Right ventricle myocardium inferior (tissue), 1 donor: ENCODE data around the gene DNAJB13. TPM values are rescaled to one million over a fixed set of nuclear protein-coding genes. Genes with fewer than 3 reads are reported as not detected.
A peak's percentile ranks its signal among the peaks of the same experiment; 100 is the strongest.

Experiments used
- ATAC-seq: fragments of 200-7000 bp; cut with Tn5 transposase; one replicate; pipeline ENCODE4 v1.9.1; 2020; ENCODE audit warnings: mild to moderate bottlenecking, moderate library complexity
- DNase-seq: peaks from one replicate; pipeline ENCODE4 v3.0.0; 2021; ENCODE audit errors: missing footprints
- intact Hi-C: fragments of 100-400 bp; cut with DNase I; formaldehyde crosslinking; loops from one replicate; pipeline ENCODE4 v1.11.0; 2022
- total RNA-seq: library from RNA; stranded (reverse); fragmentation: NEBNext Ultra II Directional; extraction: Animal tissue kit (Norgen Biotek cat#: 25700); gene quantifications from one replicate; pipeline ENCODE4 v1.2.1, GENCODE V29; 2021
- donor health status: DM: no; HTN: yes; CAD: no; lungs with severe emphysema.

The DNAJB13 gene
- total RNA-seq, 1 donor from 2014 or later = not detected

- intact Hi-C loops = no loop called here
- ATAC-seq (peak; percentile 68), DNase-seq (no peak)
Measured at GRCh38 chr11:74008373-74009229, 57.8 kb downstream of the DNAJB13 start, which contains the start of gene UCP3. Gene UCP3 (minus strand): TSS chr11:74009085. CDS start chr11:74007042, 2,043 bp downstream.

GRCh38 chr11:74009230-74009547, 58.4 kb downstream of the DNAJB13 start:
- intact Hi-C loops = no loop called here
- no peak for ATAC-seq
- DNase-seq = no peak

- intact Hi-C loops = no loop called here
- DNase-seq = no peak
- ATAC-seq = no peak
Measured at GRCh38 chr11:74009675-74010305, 59.0 kb downstream of the DNAJB13 start.

- ATAC-seq = no peak
- intact Hi-C loops = no loop called here
- DNase-seq = no peak
Measured at GRCh38 chr11:74010306-74011300, 59.8 kb downstream of the DNAJB13 start.

GRCh38 chr11:74011360-74012073, 60.7 kb downstream of the DNAJB13 start:
- ATAC-seq (peak; percentile 30), DNase-seq (no peak)
- intact Hi-C loops = no loop called here

- no peak for DNase-seq
- ATAC-seq = no peak
- intact Hi-C loops = no loop called here
Measured at GRCh38 chr11:74012074-74012809, 61.4 kb downstream of the DNAJB13 start.

- DNase-seq (no peak), ATAC-seq (no peak)
- intact Hi-C loops = no loop called here
Measured at GRCh38 chr11:74013141-74013540, 62.3 kb downstream of the DNAJB13 start.

GRCh38 chr11:74014880-74015279, 64.1 kb downstream of the DNAJB13 start:
- intact Hi-C loops = loop anchor here (5.0 kb wide), 1 partner anchor 53 kb away; no protein-coding TSS in a partner anchor
- ATAC-seq (no peak), DNase-seq (no peak)

GRCh38 chr11:74015919-74016684, 65.3 kb downstream of the DNAJB13 start:
- intact Hi-C loops = loop anchor here (5.0 kb wide), 1 partner anchor 54 kb away; no protein-coding TSS in a partner anchor
- no peak for ATAC-seq
- DNase-seq = no peak

- intact Hi-C loops = loop anchor here (2.0 to 5.0 kb wide), 2 partner anchors 35 to 55 kb away; partner anchors contain the start of gene UCP2
- DNase-seq = no peak
Measured at GRCh38 chr11:74017631-74018030, 66.8 kb downstream of the DNAJB13 start.

GRCh38 chr11:74018331-74019005, 67.6 kb downstream of the DNAJB13 start:
- DNase-seq = peak; percentile 95
- intact Hi-C loops = loop anchor here (2.0 to 5.0 kb wide), 2 partner anchors 36 to 56 kb away; partner anchors contain the start of gene UCP2
- peak; percentile 96 for ATAC-seq

More at GRCh38 chr11:74017631-74018030, 66.8 kb downstream of the DNAJB13 start:
- ATAC-seq = no peak

- no peak for DNase-seq
Measured at GRCh38 chr11:74019104-74019738, 68.4 kb downstream of the DNAJB13 start.

GRCh38 chr11:74019860-74020259, 69.0 kb downstream of the DNAJB13 start:
- intact Hi-C loops = loop anchor here (2.0 to 5.0 kb wide), 2 partner anchors 37 to 58 kb away; partner anchors contain the start of gene UCP2
- DNase-seq = no peak
- no peak for ATAC-seq

More at GRCh38 chr11:74019104-74019738, 68.4 kb downstream of the DNAJB13 start:
- peak; percentile 2 for ATAC-seq
- intact Hi-C loops = loop anchor here (2.0 to 5.0 kb wide), 2 partner anchors 36 to 57 kb away; partner anchors contain the start of gene UCP2
